Liver (tissue), 9 donors: ENCODE measurements around the gene NCOA4. TPM values are rescaled to one million over a fixed set of nuclear protein-coding genes. Genes with fewer than 3 reads are reported as not detected.

Experiments
- DNase-seq: peaks from one replicate; pipeline ENCODE4 v3.0.0-alpha.2; 2017; ENCODE audit warnings: low spot score
- H3K27ac ChIP-seq, 2 donors: one replicate each; pipeline ENCODE4 v1.7.0; 2013; ENCODE audit warnings: inconsistent platforms in 2 of 2, low read length in 2 of 2, control low read depth in 1 of 2, low read depth in 1 of 2, mild to moderate bottlenecking in 1 of 2
- H3K27me3 ChIP-seq, 4 donors: one replicate each; pipeline versions ENCODE4 v1.6.1 to v1.7.0; 2013; ENCODE audit warnings: low read length in 3 of 4, inconsistent platforms in 1 of 4, mild to moderate bottlenecking in 1 of 4, moderate library complexity in 1 of 4; ENCODE audit not compliant: control insufficient read depth in 4 of 4, insufficient read depth in 4 of 4
- H3K36me3 ChIP-seq, 4 donors: one replicate each; pipeline versions ENCODE4 v1.6.1 to v1.7.0; 2013; ENCODE audit warnings: low read length in 3 of 4, mild to moderate bottlenecking in 3 of 4, low read depth in 1 of 4, moderate library complexity in 1 of 4; ENCODE audit not compliant: control insufficient read depth in 4 of 4, insufficient read depth in 3 of 4
- H3K4me1 ChIP-seq, 4 donors: one replicate each; pipeline versions ENCODE4 v1.6.1 to v1.7.0; 2013; ENCODE audit warnings: low read length in 3 of 4, mild to moderate bottlenecking in 3 of 4, moderate library complexity in 1 of 4; ENCODE audit not compliant: control insufficient read depth in 4 of 4, insufficient read depth in 4 of 4
- H3K4me3 ChIP-seq, 3 donors: one replicate each; pipeline versions ENCODE4 v1.6.1 to v1.7.0; 2013; ENCODE audit warnings: low read length in 3 of 3, control low read depth in 1 of 3, low read depth in 1 of 3, mild to moderate bottlenecking in 1 of 3
- H3K9ac ChIP-seq, 2 donors: one replicate each; pipeline ENCODE4 v1.7.0; 2013; ENCODE audit warnings: low read length in 2 of 2, mild to moderate bottlenecking in 2 of 2, moderate library complexity in 2 of 2, control low read depth in 1 of 2, low read depth in 1 of 2
- H3K9me3 ChIP-seq, 4 donors: one replicate each; pipeline versions ENCODE4 v1.6.1 to v1.7.0; 2013; ENCODE audit warnings: low read length in 3 of 4; ENCODE audit not compliant: control insufficient read depth in 4 of 4
- ATF3 ChIP-seq: IDR thresholded peaks from 2 replicates; pipeline ENCODE4 v1.6.1; 2016; ENCODE audit warnings: antibody characterized with exemption
- CTCF ChIP-seq: fragments of 150-350 bp; IDR thresholded peaks from 2 replicates; pipeline ENCODE4 v1.5.1; 2017; ENCODE audit warnings: improper control_type of control experiment, low read depth, low read length; ENCODE audit not compliant: missing input control
- EGR1 ChIP-seq, 2 donors: IDR thresholded peaks; 2 replicates each; pipeline ENCODE4 v1.6.1; 2016 to 2018; ENCODE audit warnings: antibody characterized with exemption in 2 of 2, low read depth in 2 of 2
- FOXA1 ChIP-seq: IDR thresholded peaks from 2 replicates; pipeline ENCODE4 v1.6.1; 2016; ENCODE audit warnings: antibody characterized with exemption
- FOXA2 ChIP-seq: IDR thresholded peaks from 2 replicates; pipeline ENCODE4 v1.6.1; 2016; ENCODE audit warnings: antibody characterized with exemption
- GABPA ChIP-seq, 2 donors: IDR thresholded peaks in 1 of 2; conservative IDR thresholded peaks in 1 of 2; 2 replicates each; pipeline ENCODE4 v1.6.1; 2016; ENCODE audit warnings: antibody characterized with exemption in 2 of 2, mild to moderate bottlenecking in 1 of 2, moderate library complexity in 1 of 2
- HNF4A ChIP-seq, 2 donors: conservative IDR thresholded peaks; 2 replicates each; pipeline ENCODE4 v1.6.1; 2016; ENCODE audit warnings: antibody characterized with exemption in 2 of 2, mild to moderate bottlenecking in 2 of 2
- HNF4G ChIP-seq: IDR thresholded peaks from 2 replicates; pipeline ENCODE4 v1.6.1; 2016; ENCODE audit warnings: antibody characterized with exemption
- JUND ChIP-seq, 2 donors: IDR thresholded peaks; 2 replicates each; pipeline ENCODE4 v1.6.1; 2016; ENCODE audit warnings: antibody characterized with exemption in 2 of 2
- NR2F2 ChIP-seq: IDR thresholded peaks from 2 replicates; pipeline ENCODE4 v1.6.1; 2016; ENCODE audit warnings: antibody characterized with exemption
- RAD21 ChIP-seq, 2 donors: IDR thresholded peaks; 2 replicates each; pipeline ENCODE4 v1.6.1; 2016; ENCODE audit warnings: antibody characterized with exemption in 2 of 2, mild to moderate bottlenecking in 2 of 2
- REST ChIP-seq: IDR thresholded peaks from 2 replicates; pipeline ENCODE4 v1.6.1; 2016; ENCODE audit warnings: antibody characterized with exemption, mild to moderate bottlenecking
- RXRA ChIP-seq, 2 donors: IDR thresholded peaks; 2 replicates each; pipeline ENCODE4 v1.6.1; 2017 to 2018; ENCODE audit warnings: antibody characterized with exemption in 2 of 2, mild to moderate bottlenecking in 1 of 2
- SP1 ChIP-seq: IDR thresholded peaks from 2 replicates; pipeline ENCODE4 v1.6.1; 2018; ENCODE audit warnings: antibody characterized with exemption, mild to moderate bottlenecking
- TAF1 ChIP-seq: conservative IDR thresholded peaks from 2 replicates; pipeline ENCODE4 v1.6.1; 2016; ENCODE audit warnings: antibody characterized with exemption, mild to moderate bottlenecking
- YY1 ChIP-seq: IDR thresholded peaks from 2 replicates; pipeline ENCODE4 v1.6.1; 2016; ENCODE audit warnings: antibody characterized with exemption, mild to moderate bottlenecking
- WGBS: extraction: QIAGEN DNeasy Blood & Tissue Kit; methylation state at CpG from one replicate; pipeline ENCODE4 v1.1.7; 2013; 5-methylcytosine and 5-hydroxymethylcytosine counted together
- polyA plus RNA-seq, 2 donors: library from polyadenylated mRNA; stranded (reverse) in 1 of 2; unstranded in 1 of 2; fragments of 200-250 nt in 1 of 2; fragments of >200 nt in 1 of 2; fragmentation: Nextera tagmentation in 1 of 2; extraction: Ambion mirVana in 1 of 2; gene quantifications; one replicate each; pipeline versions ENCODE4 v1.2.1 to v1.2.3, GENCODE V29; 2013 to 2015
- total RNA-seq, 2 donors: library from RNA; depleted of rRNA; stranded (reverse); fragments of >200 nt; gene quantifications; one replicate each; pipeline ENCODE4 v1.2.3, GENCODE V29; 2014
- TF ChIP-seq, protein P1 (sequence below): IDR thresholded peaks from 2 replicates; pipeline ENCODE4 v1.6.1; 2016; ENCODE audit warnings: antibody characterized with exemption
- TF ChIP-seq, protein P2 (sequence below): IDR thresholded peaks from 2 replicates; pipeline ENCODE4 v1.6.1; 2016; ENCODE audit warnings: antibody characterized with exemption
- donor health status: healthy.
- donor health status: healthy.
- donor health status: healthy.
- donor health status: healthy.
- donor health status: healthy.

Gene NCOA4
- total and polyA plus RNA-seq, 4 donors, result 71.9 to 746 (median 168) TPM

- H3K4me3 ChIP-seq, result no peak overlapping the region
- H3K9ac ChIP-seq, result no peak overlapping the region
- DNase-seq, result no peak
- TF ChIP-seq CTCF, result no peak
- no peak for TF ChIP-seq YY1
- TF ChIP-seq FOXA1, result no peak
- TF ChIP-seq, protein P1, sequence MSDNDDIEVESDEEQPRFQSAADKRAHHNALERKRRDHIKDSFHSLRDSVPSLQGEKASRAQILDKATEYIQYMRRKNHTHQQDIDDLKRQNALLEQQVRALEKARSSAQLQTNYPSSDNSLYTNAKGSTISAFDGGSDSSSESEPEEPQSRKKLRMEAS, result no peak
- TF ChIP-seq RAD21 (IDR thresholded peaks at IDR 0.05), result no peak
- no peak for TF ChIP-seq HNF4A (conservative IDR thresholded peaks at IDR 0.05)
- TF ChIP-seq ATF3, result no peak
- no peak for TF ChIP-seq JUND (IDR thresholded peaks at IDR 0.05)
- no peak for TF ChIP-seq REST
- TF ChIP-seq RXRA (IDR thresholded peaks at IDR 0.05), result no peak
- no peak for TF ChIP-seq SP1
- TF ChIP-seq NR2F2, result no peak
- TF ChIP-seq TAF1, result no peak
- TF ChIP-seq FOXA2, result no peak
- TF ChIP-seq, protein P2, sequence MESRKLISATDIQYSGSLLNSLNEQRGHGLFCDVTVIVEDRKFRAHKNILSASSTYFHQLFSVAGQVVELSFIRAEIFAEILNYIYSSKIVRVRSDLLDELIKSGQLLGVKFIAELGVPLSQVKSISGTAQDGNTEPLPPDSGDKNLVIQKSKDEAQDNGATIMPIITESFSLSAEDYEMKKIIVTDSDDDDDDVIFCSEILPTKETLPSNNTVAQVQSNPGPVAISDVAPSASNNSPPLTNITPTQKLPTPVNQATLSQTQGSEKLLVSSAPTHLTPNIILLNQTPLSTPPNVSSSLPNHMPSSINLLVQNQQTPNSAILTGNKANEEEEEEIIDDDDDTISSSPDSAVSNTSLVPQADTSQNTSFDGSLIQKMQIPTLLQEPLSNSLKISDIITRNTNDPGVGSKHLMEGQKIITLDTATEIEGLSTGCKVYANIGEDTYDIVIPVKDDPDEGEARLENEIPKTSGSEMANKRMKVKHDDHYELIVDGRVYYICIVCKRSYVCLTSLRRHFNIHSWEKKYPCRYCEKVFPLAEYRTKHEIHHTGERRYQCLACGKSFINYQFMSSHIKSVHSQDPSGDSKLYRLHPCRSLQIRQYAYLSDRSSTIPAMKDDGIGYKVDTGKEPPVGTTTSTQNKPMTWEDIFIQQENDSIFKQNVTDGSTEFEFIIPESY, result no peak
- TF ChIP-seq GABPA (IDR thresholded peaks at IDR 0.05 in 1 of 2, conservative IDR thresholded peaks at IDR 0.05 in 1 of 2), result no peak
- no peak for TF ChIP-seq EGR1 (IDR thresholded peaks at IDR 0.05; ENCODE audit: low read depth in 2 of 2)
- no peak for TF ChIP-seq HNF4G
- WGBS, result 66% methylated on average over 9 of the region's 9 CpGs
- peak overlapping the region; percentile 3 to 40 for H3K27ac ChIP-seq
- peaks cover 7 to 39% (median 36%) of the 10 kb centered on the region in 4 donors for H3K36me3 ChIP-seq
- peaks cover 5 to 17% (median 11%) of the 10 kb centered on the region in 4 donors for H3K4me1 ChIP-seq
- H3K9me3 ChIP-seq, result no peaks in the 10 kb centered on the region
- no peaks in the 10 kb centered on the region for H3K27me3 ChIP-seq
Observed at GRCh38 chr10:46002916-46003693, 27.3 kb downstream of the NCOA4 start.
